ENCODE results near the gene SF3B2.
"Not testable (repeated sequence)": the region's sequence is repeated elsewhere in the genome, so short reads cannot be mapped to it uniquely, and the experiment has no call there.

The SF3B2 gene

DNA sequence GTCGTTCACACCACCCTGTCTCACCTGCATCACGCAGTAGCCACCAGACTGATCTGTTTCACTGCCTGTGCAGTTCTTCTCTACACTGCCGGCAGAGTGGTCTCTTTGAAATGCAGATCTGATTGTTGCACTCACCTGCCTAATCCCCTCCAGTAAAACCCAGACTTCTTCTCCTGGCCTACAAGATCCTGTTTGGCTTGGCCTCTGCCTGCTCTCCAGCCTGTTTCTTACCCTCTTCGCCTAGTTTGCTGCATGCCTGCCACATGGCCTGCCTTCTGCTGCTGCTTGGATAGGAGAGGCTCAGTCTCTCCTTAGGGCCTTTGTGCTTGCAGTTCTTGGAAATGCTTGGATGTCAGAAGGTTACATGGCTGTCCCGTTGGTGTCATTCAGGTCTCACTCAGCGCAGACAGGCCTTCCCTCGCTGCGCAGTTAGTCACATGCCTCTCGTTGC lies 59.9 kb downstream of the SF3B2 start:
- no peak for DNase-seq

- DNase-seq = no peak
These were observed 60.7 kb downstream of the SF3B2 start for GRCh38 chr11:66112601-66113499.

GRCh38 chr11:66114957-66115356 lies 62.8 kb downstream of the SF3B2 start:
- DNase-seq = not testable (repeated sequence)

DNA sequence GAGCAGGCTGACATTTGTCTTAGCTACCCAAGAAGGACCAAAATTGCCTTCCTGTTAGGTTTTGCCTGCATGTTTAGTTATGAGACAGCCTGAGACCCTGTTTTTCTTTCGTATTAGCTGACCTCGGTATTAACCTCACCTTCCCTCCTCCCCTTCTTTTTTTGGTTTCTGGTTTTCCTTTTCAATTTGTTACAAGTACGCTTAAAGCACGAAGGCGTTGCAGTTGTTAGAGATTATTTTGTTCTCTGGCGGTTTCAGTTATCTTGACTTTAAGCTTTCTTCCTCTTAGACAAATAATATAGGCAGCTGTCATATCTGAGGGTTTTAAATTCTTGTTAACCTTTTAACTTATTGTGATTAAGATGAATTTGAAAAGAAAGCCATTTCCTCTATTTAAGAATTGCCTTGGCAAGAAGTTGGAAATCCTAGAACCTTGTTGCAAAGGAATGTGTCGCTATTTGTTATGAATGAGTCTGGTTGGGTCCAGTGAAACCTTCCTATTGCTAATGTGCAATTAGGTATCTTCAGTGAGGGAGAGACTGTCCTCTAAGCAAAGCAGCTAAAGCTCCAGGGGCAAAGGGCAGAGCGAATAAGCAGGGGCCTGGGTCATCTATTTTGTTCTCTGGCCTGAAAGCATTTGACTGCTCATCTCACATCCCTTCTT lies 63.6 kb downstream of the SF3B2 start:
- DNase-seq = peak in 3 of 6 experiments; percentile 61 to 69 (median 64)

GRCh38 chr11:66116576-66117361 lies 64.6 kb downstream of the SF3B2 start:
- no peak for DNase-seq

DNA sequence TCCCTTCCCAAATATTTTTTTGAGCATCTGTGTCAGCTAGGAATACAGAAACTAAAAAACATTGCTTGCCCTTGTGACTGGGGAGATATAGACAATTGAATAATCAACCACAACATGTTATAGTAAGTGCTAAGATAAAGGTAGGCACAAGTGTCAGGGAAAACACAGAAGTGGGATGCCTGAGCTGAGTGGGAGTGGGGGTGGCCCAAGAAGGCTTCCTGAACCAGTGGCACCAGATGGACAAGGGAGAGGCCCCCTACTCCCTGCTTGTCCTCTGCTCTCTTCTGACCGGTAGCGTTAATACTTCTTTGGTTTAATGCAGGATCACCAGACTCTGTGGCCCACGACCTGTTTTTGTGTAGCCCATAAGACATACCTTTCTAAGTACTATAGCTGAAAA lies 66.7 kb downstream of the SF3B2 start:
- DNase-seq = no peak

Measured in stimulated activated naive CD4-positive, alpha-beta T cell (primary cell).